Measurements from ENCODE around the gene NCAN. TPM values are rescaled to one million over a fixed set of nuclear protein-coding genes. Genes with fewer than 3 reads are reported as not detected.

NCAN gene
- total RNA-seq (not detected), polyA plus RNA-seq (under 1 TPM in 1 of 2 donors, not detected in 1; 0.06 TPM)

DNA sequence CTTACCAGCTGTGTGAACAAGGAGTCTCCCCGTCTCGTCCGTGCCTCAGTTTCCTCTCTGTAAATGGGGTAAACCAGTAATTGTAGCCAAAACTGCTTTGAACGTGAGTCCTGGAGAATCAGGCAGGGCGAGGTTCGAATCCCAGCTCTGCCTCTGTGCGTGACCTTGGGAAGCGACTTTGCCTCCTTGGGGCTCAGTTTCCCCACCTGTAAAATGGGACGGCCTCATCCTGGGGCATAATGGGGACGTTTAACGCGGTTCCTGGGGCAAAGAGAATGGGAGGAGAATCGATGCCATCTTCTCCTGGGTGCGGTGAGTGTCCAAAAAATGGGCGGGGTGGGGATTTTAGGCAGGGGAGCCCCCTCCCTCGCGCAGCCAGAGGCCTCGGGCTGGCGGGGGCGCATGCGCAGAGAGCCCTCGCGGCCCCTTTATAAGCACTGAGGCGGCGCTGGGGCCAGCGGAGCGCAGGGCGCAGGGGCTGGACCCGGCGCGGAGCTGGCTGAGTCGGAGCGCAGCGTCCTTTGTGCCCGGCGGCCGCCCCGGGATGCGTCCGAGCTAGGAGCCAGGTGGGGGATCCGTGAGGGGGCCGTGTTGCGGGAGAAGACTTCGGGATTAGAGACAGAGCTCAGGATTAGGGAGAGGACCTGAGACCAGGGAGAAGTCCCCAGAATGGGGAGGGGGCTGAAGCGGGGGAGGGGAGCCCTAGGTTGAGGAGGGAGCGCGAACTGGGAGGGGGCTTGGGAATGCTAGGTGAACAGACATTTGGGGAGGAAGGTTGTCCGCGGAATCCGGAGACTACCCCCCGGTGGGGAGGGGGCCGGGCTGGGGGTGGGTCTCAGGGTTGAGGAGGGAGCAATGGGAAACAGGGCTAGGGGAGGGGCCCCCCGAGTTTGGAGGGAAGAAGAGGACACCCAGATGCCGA is at the start of gene NCAN:
NCAN (plus strand) TSS at position 460 of the 922 bp plus-strand sequence. CDS start 4,996 bp downstream, outside the sequence.
- Histone ChIP-seq H3K36me3 (ENCODE audit: control insufficient read depth in 4 of 4, insufficient read depth in 3 of 4, low read depth in 1 of 4, low read length in 3 of 4) (no peaks in the 10 kb centered on the region), H3K9ac (ENCODE audit: low read depth in 1 of 2, low read length in 2 of 2) (no peak within 1 kb of the TSS), H3K27ac (ENCODE audit: low read depth in 1 of 2, low read length in 2 of 2) (no peak within 1 kb of the TSS), H3K4me3 (ENCODE audit: low read depth in 1 of 3, low read length in 3 of 3) (no peak within 1 kb of the TSS), H3K9me3 (ENCODE audit: control insufficient read depth in 4 of 4, low read length in 3 of 4) (no peaks in the 10 kb centered on the region), H3K27me3 (ENCODE audit: control insufficient read depth in 4 of 4, insufficient read depth in 4 of 4, low read length in 3 of 4) (peaks cover 0 to 5% (median 4%) of the 10 kb centered on the region in 4 donors), H3K4me1 (ENCODE audit: control insufficient read depth in 4 of 4, insufficient read depth in 4 of 4, low read length in 3 of 4) (no peaks in the 10 kb centered on the region)
- no peak for DNase-seq (ENCODE audit: low spot score)
- 10% methylated on average over 54 of the region's 54 CpGs for WGBS
- TF ChIP-seq, protein P1, sequence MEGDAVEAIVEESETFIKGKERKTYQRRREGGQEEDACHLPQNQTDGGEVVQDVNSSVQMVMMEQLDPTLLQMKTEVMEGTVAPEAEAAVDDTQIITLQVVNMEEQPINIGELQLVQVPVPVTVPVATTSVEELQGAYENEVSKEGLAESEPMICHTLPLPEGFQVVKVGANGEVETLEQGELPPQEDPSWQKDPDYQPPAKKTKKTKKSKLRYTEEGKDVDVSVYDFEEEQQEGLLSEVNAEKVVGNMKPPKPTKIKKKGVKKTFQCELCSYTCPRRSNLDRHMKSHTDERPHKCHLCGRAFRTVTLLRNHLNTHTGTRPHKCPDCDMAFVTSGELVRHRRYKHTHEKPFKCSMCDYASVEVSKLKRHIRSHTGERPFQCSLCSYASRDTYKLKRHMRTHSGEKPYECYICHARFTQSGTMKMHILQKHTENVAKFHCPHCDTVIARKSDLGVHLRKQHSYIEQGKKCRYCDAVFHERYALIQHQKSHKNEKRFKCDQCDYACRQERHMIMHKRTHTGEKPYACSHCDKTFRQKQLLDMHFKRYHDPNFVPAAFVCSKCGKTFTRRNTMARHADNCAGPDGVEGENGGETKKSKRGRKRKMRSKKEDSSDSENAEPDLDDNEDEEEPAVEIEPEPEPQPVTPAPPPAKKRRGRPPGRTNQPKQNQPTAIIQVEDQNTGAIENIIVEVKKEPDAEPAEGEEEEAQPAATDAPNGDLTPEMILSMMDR (IDR thresholded peaks at IDR 0.05; ENCODE audit: low read depth, low read length, missing input control) = no peak
- TF ChIP-seq GABPA (IDR thresholded peaks at IDR 0.05 in 1 of 2, conservative IDR thresholded peaks at IDR 0.05 in 1 of 2) = no peak
- TF ChIP-seq, protein P2, sequence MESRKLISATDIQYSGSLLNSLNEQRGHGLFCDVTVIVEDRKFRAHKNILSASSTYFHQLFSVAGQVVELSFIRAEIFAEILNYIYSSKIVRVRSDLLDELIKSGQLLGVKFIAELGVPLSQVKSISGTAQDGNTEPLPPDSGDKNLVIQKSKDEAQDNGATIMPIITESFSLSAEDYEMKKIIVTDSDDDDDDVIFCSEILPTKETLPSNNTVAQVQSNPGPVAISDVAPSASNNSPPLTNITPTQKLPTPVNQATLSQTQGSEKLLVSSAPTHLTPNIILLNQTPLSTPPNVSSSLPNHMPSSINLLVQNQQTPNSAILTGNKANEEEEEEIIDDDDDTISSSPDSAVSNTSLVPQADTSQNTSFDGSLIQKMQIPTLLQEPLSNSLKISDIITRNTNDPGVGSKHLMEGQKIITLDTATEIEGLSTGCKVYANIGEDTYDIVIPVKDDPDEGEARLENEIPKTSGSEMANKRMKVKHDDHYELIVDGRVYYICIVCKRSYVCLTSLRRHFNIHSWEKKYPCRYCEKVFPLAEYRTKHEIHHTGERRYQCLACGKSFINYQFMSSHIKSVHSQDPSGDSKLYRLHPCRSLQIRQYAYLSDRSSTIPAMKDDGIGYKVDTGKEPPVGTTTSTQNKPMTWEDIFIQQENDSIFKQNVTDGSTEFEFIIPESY (IDR thresholded peaks at IDR 0.05) = no peak
- no peak for TF ChIP-seq JUND (IDR thresholded peaks at IDR 0.05)
- no peak for TF ChIP-seq TAF1 (conservative IDR thresholded peaks at IDR 0.05)
- TF ChIP-seq, protein P3, sequence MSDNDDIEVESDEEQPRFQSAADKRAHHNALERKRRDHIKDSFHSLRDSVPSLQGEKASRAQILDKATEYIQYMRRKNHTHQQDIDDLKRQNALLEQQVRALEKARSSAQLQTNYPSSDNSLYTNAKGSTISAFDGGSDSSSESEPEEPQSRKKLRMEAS (IDR thresholded peaks at IDR 0.05) = no peak
- no peak for TF ChIP-seq YY1 (IDR thresholded peaks at IDR 0.05)
- TF ChIP-seq, protein P4, sequence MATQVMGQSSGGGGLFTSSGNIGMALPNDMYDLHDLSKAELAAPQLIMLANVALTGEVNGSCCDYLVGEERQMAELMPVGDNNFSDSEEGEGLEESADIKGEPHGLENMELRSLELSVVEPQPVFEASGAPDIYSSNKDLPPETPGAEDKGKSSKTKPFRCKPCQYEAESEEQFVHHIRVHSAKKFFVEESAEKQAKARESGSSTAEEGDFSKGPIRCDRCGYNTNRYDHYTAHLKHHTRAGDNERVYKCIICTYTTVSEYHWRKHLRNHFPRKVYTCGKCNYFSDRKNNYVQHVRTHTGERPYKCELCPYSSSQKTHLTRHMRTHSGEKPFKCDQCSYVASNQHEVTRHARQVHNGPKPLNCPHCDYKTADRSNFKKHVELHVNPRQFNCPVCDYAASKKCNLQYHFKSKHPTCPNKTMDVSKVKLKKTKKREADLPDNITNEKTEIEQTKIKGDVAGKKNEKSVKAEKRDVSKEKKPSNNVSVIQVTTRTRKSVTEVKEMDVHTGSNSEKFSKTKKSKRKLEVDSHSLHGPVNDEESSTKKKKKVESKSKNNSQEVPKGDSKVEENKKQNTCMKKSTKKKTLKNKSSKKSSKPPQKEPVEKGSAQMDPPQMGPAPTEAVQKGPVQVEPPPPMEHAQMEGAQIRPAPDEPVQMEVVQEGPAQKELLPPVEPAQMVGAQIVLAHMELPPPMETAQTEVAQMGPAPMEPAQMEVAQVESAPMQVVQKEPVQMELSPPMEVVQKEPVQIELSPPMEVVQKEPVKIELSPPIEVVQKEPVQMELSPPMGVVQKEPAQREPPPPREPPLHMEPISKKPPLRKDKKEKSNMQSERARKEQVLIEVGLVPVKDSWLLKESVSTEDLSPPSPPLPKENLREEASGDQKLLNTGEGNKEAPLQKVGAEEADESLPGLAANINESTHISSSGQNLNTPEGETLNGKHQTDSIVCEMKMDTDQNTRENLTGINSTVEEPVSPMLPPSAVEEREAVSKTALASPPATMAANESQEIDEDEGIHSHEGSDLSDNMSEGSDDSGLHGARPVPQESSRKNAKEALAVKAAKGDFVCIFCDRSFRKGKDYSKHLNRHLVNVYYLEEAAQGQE (IDR thresholded peaks at IDR 0.05) = no peak
- no peak for TF ChIP-seq SP1 (IDR thresholded peaks at IDR 0.05)
- TF ChIP-seq, protein P5, sequence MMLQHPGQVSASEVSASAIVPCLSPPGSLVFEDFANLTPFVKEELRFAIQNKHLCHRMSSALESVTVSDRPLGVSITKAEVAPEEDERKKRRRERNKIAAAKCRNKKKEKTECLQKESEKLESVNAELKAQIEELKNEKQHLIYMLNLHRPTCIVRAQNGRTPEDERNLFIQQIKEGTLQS (IDR thresholded peaks at IDR 0.05) = no peak

DNA sequence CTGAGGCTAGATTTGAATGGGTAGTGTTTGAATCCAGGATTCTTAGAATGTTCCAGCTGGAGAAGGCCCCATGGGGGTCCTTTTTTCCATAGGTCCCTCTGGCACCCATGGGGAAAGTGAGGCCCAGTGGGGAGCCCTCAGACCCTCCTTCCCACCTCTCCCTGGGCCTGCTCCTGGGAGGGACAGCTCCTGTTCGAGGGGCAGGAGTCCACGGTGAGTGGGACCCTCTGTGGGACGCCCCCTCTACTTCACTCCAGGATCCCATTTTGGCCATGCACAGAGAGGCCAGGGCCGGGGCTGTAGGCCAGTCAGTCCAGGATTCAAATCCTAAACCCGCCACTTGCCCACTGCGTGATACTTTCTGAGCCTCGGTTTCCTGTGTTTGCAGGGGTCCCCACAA is 49.3 kb upstream of the NCAN start:
- Histone ChIP-seq H3K4me1 (ENCODE audit: control insufficient read depth in 4 of 4, insufficient read depth in 4 of 4, low read length in 3 of 4) (no peaks in the 10 kb centered on the region), H3K9ac (ENCODE audit: low read depth in 1 of 2, low read length in 2 of 2) (no peak overlapping the region), H3K36me3 (ENCODE audit: control insufficient read depth in 4 of 4, insufficient read depth in 3 of 4, low read depth in 1 of 4, low read length in 3 of 4) (no peaks in the 10 kb centered on the region), H3K27me3 (ENCODE audit: control insufficient read depth in 4 of 4, insufficient read depth in 4 of 4, low read length in 3 of 4) (no peaks in the 10 kb centered on the region), H3K9me3 (ENCODE audit: control insufficient read depth in 4 of 4, low read length in 3 of 4) (no peaks in the 10 kb centered on the region), H3K4me3 (ENCODE audit: low read depth in 1 of 3, low read length in 3 of 3) (no peak overlapping the region), H3K27ac (ENCODE audit: low read depth in 1 of 2, low read length in 2 of 2) (no peak overlapping the region)
- no peak for DNase-seq (ENCODE audit: low spot score)
- 94% methylated on average over 7 of the region's 7 CpGs for WGBS
- TF ChIP-seq, protein P1 (IDR thresholded peaks at IDR 0.05; ENCODE audit: low read depth, low read length, missing input control) = no peak
- TF ChIP-seq NR2F2 (IDR thresholded peaks at IDR 0.05) = no peak
- TF ChIP-seq EGR1 (IDR thresholded peaks at IDR 0.05; ENCODE audit: low read depth in 2 of 2) = no peak
- TF ChIP-seq FOXA1 (IDR thresholded peaks at IDR 0.05) = no peak
- no peak for TF ChIP-seq GABPA (IDR thresholded peaks at IDR 0.05 in 1 of 2, conservative IDR thresholded peaks at IDR 0.05 in 1 of 2)
- TF ChIP-seq, protein P2 (IDR thresholded peaks at IDR 0.05) = no peak
- TF ChIP-seq, protein P3 (IDR thresholded peaks at IDR 0.05) = no peak
- TF ChIP-seq HNF4A (conservative IDR thresholded peaks at IDR 0.05) = no peak
- TF ChIP-seq SP1 (IDR thresholded peaks at IDR 0.05) = no peak
- TF ChIP-seq FOXA2 (IDR thresholded peaks at IDR 0.05) = no peak
- no peak for TF ChIP-seq RAD21 (IDR thresholded peaks at IDR 0.05)
- TF ChIP-seq HNF4G (IDR thresholded peaks at IDR 0.05) = no peak
- TF ChIP-seq TAF1 (conservative IDR thresholded peaks at IDR 0.05) = no peak
- TF ChIP-seq JUND (IDR thresholded peaks at IDR 0.05) = no peak

Measured in liver (tissue), 9 donors.